ENCODE results near the gene CTBP1.

The CTBP1 gene

DNA sequence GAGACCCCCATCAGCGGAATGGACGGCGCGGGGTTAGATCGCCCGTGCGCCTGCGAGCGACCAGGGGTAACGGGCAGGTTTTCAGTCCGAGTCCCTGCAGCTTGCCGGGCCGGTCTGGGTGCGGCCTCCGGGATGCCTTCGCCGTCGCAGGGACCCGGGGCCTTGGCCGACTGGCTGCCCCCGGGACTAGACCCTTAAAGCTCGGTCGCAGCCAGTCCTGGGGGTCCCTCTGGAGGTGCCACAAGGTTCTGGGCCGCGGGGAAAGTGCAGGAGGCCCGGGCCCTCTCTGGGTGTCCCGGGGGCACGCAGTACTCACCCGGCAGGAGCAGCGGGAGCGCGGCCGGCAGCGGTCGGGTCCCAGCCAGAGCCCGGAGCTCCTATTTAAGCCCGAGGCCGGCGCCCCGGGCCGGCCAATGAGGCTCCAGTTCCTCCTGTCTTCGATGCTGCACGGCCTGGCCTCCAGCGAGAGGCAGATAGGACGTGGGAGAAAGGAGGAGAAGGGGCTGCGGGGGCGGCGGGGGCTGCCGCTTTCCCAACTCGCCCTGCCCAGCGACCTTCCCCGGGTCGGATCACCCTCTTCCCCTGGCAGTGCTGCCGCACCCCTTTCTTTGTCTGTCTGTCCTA, 76.6 kb downstream of the CTBP1 start, which contains the start of gene SPON2:
SPON2 (minus strand) TSS at position 356 of the 624 bp plus-strand sequence.
- FAIRE-seq = no peak

DNA sequence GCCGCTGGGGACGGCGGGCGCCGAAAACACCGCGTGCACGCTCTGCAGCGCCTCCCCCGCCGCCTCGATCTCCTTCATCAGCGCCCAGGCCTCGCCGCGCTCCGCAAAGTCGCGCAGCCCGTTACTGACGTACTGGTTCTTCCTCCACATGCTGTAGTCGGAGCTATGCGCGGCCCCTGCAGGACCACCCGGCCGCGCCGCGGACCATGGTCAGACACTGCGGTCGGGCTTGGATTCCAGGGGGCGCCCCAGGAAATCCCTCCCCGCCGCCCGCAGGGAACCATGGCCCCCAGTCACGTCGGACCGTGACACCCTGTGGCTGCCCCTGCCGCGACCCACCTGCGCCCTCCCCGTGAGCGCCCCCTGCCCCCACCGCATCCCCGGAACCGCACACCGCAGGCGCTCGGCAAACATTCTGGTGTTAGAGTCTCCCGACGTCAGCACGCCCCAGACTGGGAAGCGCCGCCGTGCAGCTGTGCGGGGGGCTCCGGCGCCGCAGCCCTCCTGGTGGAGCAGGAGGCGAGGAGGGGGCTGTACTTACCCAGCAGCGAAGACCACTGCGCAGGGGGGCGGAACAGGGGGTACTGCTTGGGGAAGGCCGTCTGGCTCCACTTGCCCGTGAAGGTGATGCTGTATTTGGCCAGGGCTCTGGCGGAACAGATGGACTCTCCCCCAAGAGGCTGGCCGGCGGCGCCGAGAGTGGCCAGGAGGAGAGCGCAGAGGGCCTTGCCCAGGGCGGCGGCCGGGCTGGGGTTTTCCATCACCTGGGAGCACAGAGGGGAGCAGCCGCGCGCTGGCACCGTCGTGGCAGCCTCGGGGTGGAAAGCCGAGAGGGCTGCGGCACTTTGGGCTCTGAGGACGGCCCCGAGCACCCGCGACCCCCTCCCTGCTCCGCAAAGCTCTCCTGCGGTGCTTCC, 77.4 kb downstream of the CTBP1 start:
- no peak for FAIRE-seq

GRCh38 chr4:1170976-1171310, 78.0 kb downstream of the CTBP1 start:
- no peak for FAIRE-seq

- FAIRE-seq = no peak
Measured at GRCh38 chr4:1170156-1170975, 78.6 kb downstream of the CTBP1 start.

DNA sequence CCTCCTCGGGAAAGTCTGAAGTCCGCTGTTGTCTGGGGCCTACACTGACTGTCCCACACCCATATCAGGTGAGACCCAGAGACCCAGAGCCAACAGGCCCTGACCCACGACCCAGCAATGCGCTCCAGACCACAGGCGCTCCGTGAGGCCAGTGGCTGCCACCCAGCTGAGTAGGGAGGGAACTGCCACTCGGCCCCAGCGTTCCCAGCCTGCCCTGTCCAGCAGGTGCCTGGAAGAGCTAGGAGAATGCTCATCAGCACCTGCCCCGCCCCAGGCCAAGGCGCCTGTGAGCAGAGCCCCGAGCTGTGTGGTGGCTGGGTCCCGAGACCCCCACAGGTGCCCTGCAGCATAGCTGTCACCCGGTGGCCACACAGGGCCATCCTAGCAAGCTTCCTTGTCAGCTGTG, 79.2 kb downstream of the CTBP1 start:
- no peak for FAIRE-seq

DNA sequence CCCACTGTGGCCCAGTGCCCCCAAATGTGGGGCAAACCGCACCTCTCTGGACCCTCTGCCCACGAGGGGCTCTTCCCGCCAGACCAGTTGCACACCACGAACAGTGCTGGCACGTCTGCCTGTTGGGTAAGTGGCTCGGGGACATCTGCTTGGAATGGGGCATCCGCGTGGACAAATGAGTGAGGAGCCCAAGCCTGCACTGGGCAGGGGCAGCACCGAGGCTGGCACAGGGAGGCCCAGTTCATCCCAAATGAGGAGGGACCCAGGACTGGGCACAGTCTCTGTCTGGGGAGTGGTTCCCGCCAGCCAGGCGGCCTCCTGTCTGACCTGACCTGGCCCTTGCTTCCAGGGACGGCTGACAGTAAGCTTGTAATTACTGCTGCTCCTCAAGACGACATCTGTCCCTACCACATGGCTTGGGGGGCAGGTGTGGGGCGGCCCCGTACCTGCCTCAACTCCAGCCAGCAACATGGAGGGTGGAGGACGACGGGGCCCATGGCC, 79.7 kb downstream of the CTBP1 start:
- FAIRE-seq = no peak

DNA sequence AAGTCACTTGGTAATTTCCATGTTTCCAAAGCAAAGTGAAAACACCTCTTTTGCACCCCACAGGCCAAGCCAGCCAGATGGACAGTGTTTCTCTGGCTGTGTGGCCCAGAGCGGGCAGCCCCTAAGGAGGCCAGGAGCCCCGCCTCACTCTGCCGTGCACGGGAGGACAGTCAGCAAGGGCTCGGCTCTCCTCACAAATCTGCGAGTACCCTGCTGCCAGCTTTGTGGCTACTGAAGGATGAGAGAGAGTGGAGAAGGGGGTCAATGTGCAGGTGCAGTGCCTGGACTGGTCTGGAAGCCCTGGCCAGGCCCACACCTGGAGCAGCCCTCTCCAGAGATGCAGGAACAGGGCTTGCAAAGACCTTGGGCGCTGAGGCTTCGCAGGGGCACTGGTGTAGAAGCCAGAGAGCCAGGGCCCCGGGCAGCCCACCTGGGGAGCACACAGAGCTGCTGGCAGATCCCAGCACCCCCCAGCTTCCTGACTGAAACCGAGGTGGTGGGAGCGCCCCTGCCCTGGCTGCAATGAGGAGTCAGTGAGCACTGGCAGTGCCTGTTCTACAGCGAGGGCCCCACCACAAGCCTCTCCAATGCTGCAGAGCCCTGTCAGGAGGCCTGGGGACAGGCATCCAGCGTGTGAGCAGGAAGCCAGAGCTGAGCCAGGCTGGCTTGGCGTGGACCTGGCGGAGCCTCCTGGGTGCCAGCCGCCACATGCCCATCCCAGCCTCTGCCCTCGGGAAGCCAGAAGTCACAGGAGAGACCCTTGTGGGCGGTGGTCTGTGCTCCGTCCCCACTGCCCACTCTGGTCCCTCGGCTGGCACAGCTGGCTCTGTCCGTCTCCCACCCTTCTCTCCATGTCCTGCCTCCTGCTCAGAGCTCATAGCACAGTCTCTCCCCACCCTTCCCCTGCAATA, 80.5 kb downstream of the CTBP1 start:
- FAIRE-seq = no peak

DNA sequence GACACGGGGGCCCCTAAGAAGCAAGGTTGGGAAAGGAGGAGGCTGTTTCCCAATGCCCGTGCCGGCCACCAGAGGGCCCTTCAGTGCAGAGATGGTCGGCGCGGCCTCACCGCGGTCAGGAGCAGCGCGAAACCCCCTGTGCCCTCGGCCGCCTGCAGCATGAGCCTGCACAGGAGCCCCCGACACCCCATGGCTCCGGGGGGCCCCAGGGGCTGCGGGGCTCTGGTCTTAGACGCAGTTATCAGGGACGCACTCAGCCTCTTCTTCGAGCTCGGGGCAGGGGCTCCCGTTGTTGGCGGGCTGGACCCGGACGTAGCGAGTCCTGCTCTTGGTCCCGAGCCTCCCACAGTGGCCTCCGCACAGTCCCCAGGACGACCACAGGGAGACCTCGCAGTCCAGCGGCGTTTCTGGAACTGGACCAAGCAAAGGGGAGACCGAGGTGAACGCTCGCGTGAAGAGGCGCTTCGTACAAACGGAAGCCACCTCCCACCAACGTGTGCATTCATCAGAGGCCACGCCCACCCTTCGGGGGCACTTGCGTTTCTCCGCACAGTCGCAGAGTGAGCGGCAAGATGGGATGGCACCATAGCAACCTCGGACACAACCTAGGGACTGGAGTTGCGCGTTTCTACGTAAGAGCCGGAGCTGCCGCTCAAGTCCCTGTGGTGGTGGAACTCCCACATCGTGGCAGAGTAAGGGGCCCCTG, 81.5 kb downstream of the CTBP1 start:
- FAIRE-seq = no peak

DNA sequence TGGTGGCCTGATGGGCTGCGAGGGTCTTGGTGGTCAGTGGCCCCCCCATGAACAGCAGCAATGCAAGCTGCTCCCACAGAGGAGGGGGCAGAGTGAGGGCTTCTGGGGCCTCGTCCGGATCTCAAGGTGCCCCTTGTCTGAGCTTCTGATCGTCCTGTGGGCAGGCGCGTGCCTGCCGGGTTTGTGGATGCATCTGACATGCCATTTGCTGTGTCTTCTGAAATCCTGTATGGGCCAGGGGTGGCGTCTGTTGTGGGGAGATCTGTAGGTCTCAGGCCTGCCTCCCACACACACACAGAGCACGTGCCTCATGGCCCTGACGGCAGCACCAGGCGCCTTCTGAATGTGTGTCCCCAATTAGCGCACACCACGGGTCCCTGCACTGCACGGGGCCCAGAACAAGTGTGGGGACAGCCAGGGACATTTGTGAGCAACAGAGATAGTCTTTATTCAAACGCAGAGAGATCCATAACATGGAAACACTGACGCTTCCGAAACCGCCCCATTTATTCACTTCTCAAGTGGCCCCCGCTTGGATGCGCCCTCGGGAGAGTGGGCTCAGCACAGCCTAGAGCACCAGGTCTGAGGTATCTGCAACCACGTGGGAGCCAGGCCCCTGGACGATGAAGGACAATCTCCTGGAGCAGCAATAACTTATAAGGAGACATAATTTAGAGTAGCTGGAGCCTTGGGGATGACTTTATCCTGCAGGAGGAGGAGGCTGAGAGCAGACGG, 82.3 kb downstream of the CTBP1 start:
- FAIRE-seq = no peak

GRCh38 chr4:1164956-1165545, 83.9 kb downstream of the CTBP1 start:
- FAIRE-seq = no peak

GRCh38 chr4:1164444-1164843, 84.5 kb downstream of the CTBP1 start:
- FAIRE-seq = no peak

GRCh38 chr4:1164040-1164439, 84.9 kb downstream of the CTBP1 start:
- no peak for FAIRE-seq
